ENCODE measurements around the gene ZP1. TPM values are rescaled to one million over a fixed set of nuclear protein-coding genes. Genes with fewer than 3 reads are reported as not detected.

Gene ZP1
- total and polyA plus RNA-seq, 10 of the 15 experiments (the other 5 are each of a cell fraction or from before 2014, with no cell fraction given) = not detected

- H3K4me3 ChIP-seq = no peak overlapping the region
- no peaks in the 10 kb centered on the region for H3K27me3 ChIP-seq (replicated peaks in 1 of 2; ENCODE audit: control insufficient read depth in 2 of 2, insufficient read depth in 2 of 2, low read length in 1 of 2)
- H3K4me2 ChIP-seq (ENCODE audit: control insufficient read depth, insufficient read depth) = no peak overlapping the region
- H3K79me2 ChIP-seq (ENCODE audit: control insufficient read depth, insufficient read depth, low read length) = peaks cover 31% of the 10 kb centered on the region
- RAD21 ChIA-PET (ENCODE audit: unreplicated experiment) = no interaction called here
- no peak overlapping the region for H2AFZ ChIP-seq (ENCODE audit: control insufficient read depth, low read depth, low read length)
- SMC1A ChIA-PET (ENCODE audit: uncharacterized antibody, unreplicated experiment) = interaction anchor here (1.0 to 2.3 kb wide), 5 partner anchors 12 to 125 kb away, joined by 3 to 7 read pairs (median 3); no protein-coding TSS in a partner anchor
- FAIRE-seq (no peak), DNase-seq (ENCODE audit: low read depth, low spot score) (no peak), ATAC-seq (no peak)
- peaks cover 33% of the 10 kb centered on the region for H3K4me1 ChIP-seq (ENCODE audit: control insufficient read depth, insufficient read depth, low read length)
- no peak overlapping the region for H3K27ac ChIP-seq (ENCODE audit: control insufficient read depth, insufficient read depth)
- POLR2A ChIA-PET = interaction anchor here (1.1 to 1.3 kb wide), 2 partner anchors 25 to 220 kb away, joined by 3 read pairs; no protein-coding TSS in a partner anchor
- no peaks in the 10 kb centered on the region for H4K20me1 ChIP-seq (ENCODE audit: control insufficient read depth, insufficient read depth)
- H3K36me3 ChIP-seq (ENCODE audit: control insufficient read depth in 2 of 2, insufficient read depth in 2 of 2, low read length in 1 of 2) = peaks cover 17 to 21% of the 10 kb centered on the region in 2 experiments
- no peak overlapping the region for H3K9ac ChIP-seq (ENCODE audit: control insufficient read depth, insufficient read depth, low read length)
- intact Hi-C loops (cut with micrococcal nuclease; ENCODE audit: unreplicated experiment) (no loop called here), in situ Hi-C loops (cut with MboI) (no loop called here)
- H3K9me3 ChIP-seq (replicated peaks; ENCODE audit: control insufficient read depth, insufficient read depth, low read length) = no peaks in the 10 kb centered on the region
- no TSS peak for BruUV-seq (replicated peaks)
- CTCF ChIA-PET = interaction anchor here (2.3 to 2.4 kb wide), 2 partner anchors 16 to 21 kb away, joined by 7 to 8 read pairs; no protein-coding TSS in a partner anchor
- 67% methylated on average over 2 of the region's 2 CpGs for WGBS (ENCODE audit: insufficient coverage, insufficient replicate concordance, low lambda C conversion rate, missing lambda C conversion rate)
- no peak for TF ChIP-seq CHD1 (IDR thresholded peaks at IDR 0.05; ENCODE audit: low read depth, low read length)
- no peak for TF ChIP-seq SPI1 (IDR thresholded peaks at IDR 0.05; ENCODE audit: borderline replicate concordance, insufficient read depth, low read depth, low read length)
- TF ChIP-seq RELB (IDR thresholded peaks at IDR 0.05; ENCODE audit: low read depth) = no peak
- no peak for TF ChIP-seq MAX (IDR thresholded peaks at IDR 0.05; ENCODE audit: low read depth, low read length)
- TF ChIP-seq BACH1 (IDR thresholded peaks at IDR 0.05; ENCODE audit: borderline replicate concordance) = no peak
- TF ChIP-seq ZNF622 (IDR thresholded peaks at IDR 0.05) = no peak
- no peak for TF ChIP-seq GATAD2B (conservative IDR thresholded peaks at IDR 0.05; ENCODE audit: low read depth)
- TF ChIP-seq, protein P1, sequence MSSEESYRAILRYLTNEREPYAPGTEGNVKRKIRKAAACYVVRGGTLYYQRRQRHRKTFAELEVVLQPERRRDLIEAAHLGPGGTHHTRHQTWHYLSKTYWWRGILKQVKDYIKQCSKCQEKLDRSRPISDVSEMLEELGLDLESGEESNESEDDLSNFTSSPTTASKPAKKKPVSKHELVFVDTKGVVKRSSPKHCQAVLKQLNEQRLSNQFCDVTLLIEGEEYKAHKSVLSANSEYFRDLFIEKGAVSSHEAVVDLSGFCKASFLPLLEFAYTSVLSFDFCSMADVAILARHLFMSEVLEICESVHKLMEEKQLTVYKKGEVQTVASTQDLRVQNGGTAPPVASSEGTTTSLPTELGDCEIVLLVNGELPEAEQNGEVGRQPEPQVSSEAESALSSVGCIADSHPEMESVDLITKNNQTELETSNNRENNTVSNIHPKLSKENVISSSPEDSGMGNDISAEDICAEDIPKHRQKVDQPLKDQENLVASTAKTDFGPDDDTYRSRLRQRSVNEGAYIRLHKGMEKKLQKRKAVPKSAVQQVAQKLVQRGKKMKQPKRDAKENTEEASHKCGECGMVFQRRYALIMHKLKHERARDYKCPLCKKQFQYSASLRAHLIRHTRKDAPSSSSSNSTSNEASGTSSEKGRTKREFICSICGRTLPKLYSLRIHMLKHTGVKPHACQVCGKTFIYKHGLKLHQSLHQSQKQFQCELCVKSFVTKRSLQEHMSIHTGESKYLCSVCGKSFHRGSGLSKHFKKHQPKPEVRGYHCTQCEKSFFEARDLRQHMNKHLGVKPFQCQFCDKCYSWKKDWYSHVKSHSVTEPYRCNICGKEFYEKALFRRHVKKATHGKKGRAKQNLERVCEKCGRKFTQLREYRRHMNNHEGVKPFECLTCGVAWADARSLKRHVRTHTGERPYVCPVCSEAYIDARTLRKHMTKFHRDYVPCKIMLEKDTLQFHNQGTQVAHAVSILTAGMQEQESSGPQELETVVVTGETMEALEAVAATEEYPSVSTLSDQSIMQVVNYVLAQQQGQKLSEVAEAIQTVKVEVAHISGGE (CRISPR knock-in tag; IDR thresholded peaks at IDR 0.05) = no peak
- no peak for TF ChIP-seq ZBTB40 (IDR thresholded peaks at IDR 0.05; ENCODE audit: borderline replicate concordance)
- TF ChIP-seq KAT2A (conservative IDR thresholded peaks at IDR 0.05; ENCODE audit: control insufficient read depth, low read depth, low read length) = no peak
- no peak for TF ChIP-seq ZNF384 (IDR thresholded peaks at IDR 0.05; ENCODE audit: borderline replicate concordance, low read depth, low read length)
- TF ChIP-seq CBX5 (IDR thresholded peaks at IDR 0.05; ENCODE audit: low read depth) = no peak
- TF ChIP-seq MEF2B (IDR thresholded peaks at IDR 0.05; ENCODE audit: partially characterized antibody, poor library complexity, severe bottlenecking) = no peak
- no peak for TF ChIP-seq RFX5 (IDR thresholded peaks at IDR 0.05; ENCODE audit: low read depth, low read length)
- no peak for TF ChIP-seq EZH2 (IDR thresholded peaks at IDR 0.05; ENCODE audit: borderline replicate concordance, control insufficient read depth, low read depth, low read length)
Measured at GRCh38 chr11:60919956-60920355, 52.6 kb downstream of the ZP1 start.
